H1 (cell line): ENCODE measurements around the gene HTRA2. TPM values are rescaled to one million over a fixed set of nuclear protein-coding genes. Genes with fewer than 3 reads are reported as not detected.

Experiments
- SAP30 ChIP-seq: fragments of 300-600 bp; sonication (generic); IDR thresholded peaks from 2 replicates; pipeline ENCODE4 v1.7.1; 2012; ENCODE audit warnings: low read length, moderate library complexity, mild to moderate bottlenecking, inconsistent platforms; ENCODE audit not compliant: insufficient read depth, insufficient replicate concordance
- SP1 ChIP-seq: IDR thresholded peaks from 2 replicates; pipeline ENCODE4 v1.6.1; 2011; ENCODE audit warnings: low read depth, low read length
- SP2 ChIP-seq: IDR thresholded peaks from 2 replicates; pipeline ENCODE4 v1.6.1; 2012; ENCODE audit warnings: mild to moderate bottlenecking, low read length, inconsistent platforms
- SP4 ChIP-seq: IDR thresholded peaks from 2 replicates; pipeline ENCODE4 v1.6.1; 2012; ENCODE audit warnings: low read length, inconsistent platforms
- polyA plus RNA-seq, 7 experiments: library from polyadenylated mRNA; depleted of rRNA in 3 of 7; stranded (reverse) in 5 of 7; unstranded in 2 of 7; fragments of >200 nt in 5 of 7; fragments of 200-250 nt in 2 of 7; gene quantifications; 1 replicate in 5 of 7; 2 replicates in 1 of 7; 4 replicates in 1 of 7; pipeline versions ENCODE4 v1.2.1 to v1.2.3, GENCODE V29; 2011 to 2013; ENCODE audit warnings: missing spikeins in 2 of 7, mixed read lengths in 2 of 7
- total RNA-seq: library from RNA; stranded (reverse); fragmentation: NEBNext Ultra II Directional; extraction: Animal tissue kit (Norgen Biotek cat#: 25700); gene quantifications from 2 replicates; pipeline ENCODE4 v1.2.1, GENCODE V29; 2021
- TF ChIP-seq, protein P1 (sequence below): fragments of 300-600 bp; sonication (generic); IDR thresholded peaks from 2 replicates; pipeline ENCODE4 v1.7.1; 2012; ENCODE audit warnings: low read length, moderate library complexity, mild to moderate bottlenecking, inconsistent platforms; ENCODE audit not compliant: insufficient replicate concordance

HTRA2 gene
- total and polyA plus RNA-seq, 2 of the 8 experiments (the other 6 are each of a cell fraction or from before 2014, with no cell fraction given): 21.6 to 37.6 TPM

GRCh38 chr2:74532222-74532621, 2.5 kb downstream of the HTRA2 start (continued):
- TF ChIP-seq, protein P1, sequence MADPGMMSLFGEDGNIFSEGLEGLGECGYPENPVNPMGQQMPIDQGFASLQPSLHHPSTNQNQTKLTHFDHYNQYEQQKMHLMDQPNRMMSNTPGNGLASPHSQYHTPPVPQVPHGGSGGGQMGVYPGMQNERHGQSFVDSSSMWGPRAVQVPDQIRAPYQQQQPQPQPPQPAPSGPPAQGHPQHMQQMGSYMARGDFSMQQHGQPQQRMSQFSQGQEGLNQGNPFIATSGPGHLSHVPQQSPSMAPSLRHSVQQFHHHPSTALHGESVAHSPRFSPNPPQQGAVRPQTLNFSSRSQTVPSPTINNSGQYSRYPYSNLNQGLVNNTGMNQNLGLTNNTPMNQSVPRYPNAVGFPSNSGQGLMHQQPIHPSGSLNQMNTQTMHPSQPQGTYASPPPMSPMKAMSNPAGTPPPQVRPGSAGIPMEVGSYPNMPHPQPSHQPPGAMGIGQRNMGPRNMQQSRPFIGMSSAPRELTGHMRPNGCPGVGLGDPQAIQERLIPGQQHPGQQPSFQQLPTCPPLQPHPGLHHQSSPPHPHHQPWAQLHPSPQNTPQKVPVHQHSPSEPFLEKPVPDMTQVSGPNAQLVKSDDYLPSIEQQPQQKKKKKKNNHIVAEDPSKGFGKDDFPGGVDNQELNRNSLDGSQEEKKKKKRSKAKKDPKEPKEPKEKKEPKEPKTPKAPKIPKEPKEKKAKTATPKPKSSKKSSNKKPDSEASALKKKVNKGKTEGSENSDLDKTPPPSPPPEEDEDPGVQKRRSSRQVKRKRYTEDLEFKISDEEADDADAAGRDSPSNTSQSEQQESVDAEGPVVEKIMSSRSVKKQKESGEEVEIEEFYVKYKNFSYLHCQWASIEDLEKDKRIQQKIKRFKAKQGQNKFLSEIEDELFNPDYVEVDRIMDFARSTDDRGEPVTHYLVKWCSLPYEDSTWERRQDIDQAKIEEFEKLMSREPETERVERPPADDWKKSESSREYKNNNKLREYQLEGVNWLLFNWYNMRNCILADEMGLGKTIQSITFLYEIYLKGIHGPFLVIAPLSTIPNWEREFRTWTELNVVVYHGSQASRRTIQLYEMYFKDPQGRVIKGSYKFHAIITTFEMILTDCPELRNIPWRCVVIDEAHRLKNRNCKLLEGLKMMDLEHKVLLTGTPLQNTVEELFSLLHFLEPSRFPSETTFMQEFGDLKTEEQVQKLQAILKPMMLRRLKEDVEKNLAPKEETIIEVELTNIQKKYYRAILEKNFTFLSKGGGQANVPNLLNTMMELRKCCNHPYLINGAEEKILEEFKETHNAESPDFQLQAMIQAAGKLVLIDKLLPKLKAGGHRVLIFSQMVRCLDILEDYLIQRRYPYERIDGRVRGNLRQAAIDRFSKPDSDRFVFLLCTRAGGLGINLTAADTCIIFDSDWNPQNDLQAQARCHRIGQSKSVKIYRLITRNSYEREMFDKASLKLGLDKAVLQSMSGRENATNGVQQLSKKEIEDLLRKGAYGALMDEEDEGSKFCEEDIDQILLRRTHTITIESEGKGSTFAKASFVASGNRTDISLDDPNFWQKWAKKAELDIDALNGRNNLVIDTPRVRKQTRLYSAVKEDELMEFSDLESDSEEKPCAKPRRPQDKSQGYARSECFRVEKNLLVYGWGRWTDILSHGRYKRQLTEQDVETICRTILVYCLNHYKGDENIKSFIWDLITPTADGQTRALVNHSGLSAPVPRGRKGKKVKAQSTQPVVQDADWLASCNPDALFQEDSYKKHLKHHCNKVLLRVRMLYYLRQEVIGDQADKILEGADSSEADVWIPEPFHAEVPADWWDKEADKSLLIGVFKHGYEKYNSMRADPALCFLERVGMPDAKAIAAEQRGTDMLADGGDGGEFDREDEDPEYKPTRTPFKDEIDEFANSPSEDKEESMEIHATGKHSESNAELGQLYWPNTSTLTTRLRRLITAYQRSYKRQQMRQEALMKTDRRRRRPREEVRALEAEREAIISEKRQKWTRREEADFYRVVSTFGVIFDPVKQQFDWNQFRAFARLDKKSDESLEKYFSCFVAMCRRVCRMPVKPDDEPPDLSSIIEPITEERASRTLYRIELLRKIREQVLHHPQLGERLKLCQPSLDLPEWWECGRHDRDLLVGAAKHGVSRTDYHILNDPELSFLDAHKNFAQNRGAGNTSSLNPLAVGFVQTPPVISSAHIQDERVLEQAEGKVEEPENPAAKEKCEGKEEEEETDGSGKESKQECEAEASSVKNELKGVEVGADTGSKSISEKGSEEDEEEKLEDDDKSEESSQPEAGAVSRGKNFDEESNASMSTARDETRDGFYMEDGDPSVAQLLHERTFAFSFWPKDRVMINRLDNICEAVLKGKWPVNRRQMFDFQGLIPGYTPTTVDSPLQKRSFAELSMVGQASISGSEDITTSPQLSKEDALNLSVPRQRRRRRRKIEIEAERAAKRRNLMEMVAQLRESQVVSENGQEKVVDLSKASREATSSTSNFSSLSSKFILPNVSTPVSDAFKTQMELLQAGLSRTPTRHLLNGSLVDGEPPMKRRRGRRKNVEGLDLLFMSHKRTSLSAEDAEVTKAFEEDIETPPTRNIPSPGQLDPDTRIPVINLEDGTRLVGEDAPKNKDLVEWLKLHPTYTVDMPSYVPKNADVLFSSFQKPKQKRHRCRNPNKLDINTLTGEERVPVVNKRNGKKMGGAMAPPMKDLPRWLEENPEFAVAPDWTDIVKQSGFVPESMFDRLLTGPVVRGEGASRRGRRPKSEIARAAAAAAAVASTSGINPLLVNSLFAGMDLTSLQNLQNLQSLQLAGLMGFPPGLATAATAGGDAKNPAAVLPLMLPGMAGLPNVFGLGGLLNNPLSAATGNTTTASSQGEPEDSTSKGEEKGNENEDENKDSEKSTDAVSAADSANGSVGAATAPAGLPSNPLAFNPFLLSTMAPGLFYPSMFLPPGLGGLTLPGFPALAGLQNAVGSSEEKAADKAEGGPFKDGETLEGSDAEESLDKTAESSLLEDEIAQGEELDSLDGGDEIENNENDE: no peak
- TF ChIP-seq SAP30: no peak
- no peak for TF ChIP-seq SP1
- no peak for TF ChIP-seq SP4
- TF ChIP-seq SP2: no peak
